ENCODE data around the gene PDF.
A peak's percentile ranks its signal among the peaks of the same experiment; 100 is the strongest.

The PDF gene

DNA sequence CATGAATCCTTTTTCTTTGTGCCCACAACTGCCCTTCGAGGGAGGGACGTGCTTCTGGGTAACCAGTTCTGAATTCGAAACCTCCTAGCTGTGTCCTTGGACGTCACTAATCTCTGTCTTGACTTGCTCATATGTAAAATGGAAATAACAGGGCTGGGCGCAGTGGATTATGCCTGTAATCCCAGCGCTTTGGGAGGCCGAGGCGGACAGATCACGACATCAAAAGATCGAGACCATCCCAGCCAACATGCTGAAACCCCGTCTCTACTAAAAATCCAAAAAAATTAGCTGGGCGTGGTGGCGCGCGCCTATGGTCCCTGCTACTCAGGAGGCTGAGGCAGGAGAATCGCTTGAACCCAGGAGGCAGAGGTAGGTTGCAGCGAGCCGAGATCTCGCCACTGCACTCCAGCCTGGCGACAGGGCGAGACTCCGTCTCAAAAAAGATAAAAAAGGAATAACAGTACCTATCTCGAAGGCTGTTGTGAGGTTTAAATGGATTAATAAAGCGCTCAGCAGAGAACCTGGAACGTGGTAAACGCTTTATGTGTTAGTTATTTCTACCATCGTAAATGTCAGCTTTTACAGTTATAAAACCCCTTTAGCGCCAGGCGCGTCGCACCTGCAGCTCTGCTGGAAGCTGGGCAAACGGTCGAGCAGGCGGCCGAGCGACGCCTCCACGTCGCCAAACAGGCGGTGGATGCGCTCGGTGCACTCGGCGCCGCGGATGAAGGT lies 8.3 kb upstream of the PDF start:
- DNase-seq: no peak

DNA sequence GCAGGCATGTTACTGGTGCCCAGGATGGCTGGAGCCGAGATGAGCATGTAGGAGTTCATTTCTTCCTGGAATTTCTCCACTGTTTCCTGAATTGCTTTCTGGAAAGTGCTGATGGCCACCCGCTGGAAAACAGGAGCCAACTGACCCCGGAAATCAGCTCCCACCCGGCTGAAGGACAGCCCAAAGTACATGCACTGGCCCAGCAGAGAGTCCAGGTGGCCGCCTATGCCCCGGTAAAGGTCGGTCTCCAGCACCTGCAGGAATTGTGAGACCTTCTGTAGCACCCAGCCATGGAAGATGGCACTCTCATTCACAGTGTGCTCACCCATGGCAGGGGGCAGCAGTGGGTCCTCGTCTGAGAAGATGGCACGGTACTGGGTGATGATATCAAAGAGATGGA lies 4.3 kb upstream of the PDF start:
- no peak for DNase-seq

GRCh38 chr16:69329369-69330285 lies 761 bp downstream of the PDF start:
- no peak for DNase-seq

GRCh38 chr16:69328854-69329316 lies 1.5 kb downstream of the PDF start:
- DNase-seq: no peak

- no peak for DNase-seq
These were observed 2.6 kb downstream of the PDF start for GRCh38 chr16:69327585-69328310.

DNA sequence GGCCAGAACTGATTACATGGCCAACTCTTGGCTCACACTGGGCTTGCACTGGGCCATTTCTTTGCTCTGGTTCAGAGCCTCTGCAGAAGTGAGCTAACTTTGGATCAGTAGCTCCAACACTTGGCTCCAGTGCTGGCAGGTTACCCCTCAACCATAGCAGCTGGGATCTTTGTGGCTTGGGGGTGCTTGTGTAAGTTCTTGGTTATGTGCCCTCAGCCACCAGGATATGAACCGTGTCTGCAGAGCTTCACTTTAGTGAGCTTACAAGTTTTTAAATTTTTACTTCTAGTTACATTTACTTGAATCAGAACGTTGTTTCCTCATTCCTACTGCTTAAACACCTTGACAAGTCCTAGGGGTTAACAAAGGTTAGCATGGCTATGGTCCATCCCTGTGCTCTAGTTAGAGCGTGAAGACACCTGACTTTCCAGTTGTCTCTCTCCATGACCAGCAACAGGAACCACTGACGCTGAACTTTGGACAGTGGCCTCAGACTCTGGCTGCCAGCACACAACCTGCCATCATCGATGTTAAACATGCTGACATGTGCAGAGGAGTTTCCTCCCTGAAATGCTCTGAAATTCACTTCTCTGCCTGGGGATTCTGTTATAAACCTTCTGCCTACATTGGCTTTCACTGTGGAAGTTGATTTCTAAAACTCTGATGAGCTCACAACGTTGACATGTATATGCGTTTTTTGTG lies 4.1 kb downstream of the PDF start:
- peak; percentile 28 for DNase-seq

DNA sequence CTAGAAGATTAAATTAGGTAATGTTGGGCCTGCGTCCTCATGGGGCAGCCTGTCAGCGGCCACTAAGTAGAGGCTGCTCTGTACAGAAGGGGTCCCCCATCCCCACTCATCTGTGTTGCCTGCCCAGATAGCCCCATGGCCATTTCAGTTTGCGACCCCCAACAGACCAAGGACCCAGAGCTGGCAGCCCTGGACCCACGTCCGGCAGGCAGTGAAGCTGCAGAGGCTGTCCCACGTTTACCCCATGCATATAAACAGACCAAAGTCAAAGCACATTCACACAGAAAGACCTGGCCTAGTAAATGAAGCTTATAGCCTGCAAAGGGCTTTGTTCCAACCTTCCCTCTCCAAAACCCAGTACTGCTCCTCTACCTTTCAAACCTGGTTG lies 4.6 kb downstream of the PDF start:
- DNase-seq: no peak

GRCh38 chr16:69324585-69325253 lies 5.7 kb downstream of the PDF start:
- DNase-seq: no peak

DNA sequence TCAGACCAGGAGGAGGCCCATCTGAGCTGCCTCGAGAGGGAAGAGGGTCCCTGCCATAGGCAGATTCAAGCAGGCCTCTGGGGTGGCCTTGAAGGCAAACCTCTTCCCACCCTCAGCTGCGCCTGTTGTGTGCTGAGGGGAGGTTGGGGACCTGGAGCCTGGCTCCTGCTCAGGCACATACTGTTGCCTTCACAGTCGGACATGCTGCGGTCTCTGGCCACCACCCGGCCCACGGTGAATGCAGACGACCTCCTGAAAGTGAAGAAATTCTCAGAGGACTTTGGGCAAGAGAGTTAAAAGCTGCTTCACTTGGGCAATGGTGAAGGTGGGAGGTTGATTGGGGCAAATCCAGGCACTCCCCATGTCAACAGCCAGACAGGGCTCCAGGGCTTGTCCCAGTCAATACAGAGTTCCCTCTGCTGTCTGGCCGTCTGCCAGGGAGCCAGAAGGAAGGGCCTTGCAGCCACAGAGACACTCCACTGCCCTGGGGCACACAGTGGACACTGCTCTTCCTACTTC lies 6.3 kb downstream of the PDF start:
- no peak for DNase-seq

DNA sequence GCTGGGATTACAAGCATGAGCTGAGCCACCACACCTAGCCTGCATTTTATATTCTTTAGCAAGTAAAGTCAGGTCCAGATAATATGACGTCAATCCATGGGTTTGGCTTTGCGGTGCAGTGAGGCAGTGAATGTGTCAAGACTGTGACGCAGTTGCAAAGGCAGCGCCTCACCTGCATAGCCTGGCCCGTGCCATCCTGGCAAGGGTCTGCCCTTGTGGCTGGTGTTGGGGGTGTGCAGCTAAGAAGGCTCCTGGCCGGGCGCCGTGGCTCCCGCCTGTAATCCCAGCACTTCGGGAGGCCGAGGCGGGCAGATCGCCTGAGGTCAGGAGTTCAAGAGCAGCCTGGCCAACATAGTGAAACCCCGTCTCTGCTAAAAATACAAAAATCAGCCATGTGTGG lies 7.0 kb downstream of the PDF start:
- DNase-seq: no peak

- no peak for DNase-seq
These were observed 8.0 kb downstream of the PDF start for GRCh38 chr16:69322343-69322742.

DNA sequence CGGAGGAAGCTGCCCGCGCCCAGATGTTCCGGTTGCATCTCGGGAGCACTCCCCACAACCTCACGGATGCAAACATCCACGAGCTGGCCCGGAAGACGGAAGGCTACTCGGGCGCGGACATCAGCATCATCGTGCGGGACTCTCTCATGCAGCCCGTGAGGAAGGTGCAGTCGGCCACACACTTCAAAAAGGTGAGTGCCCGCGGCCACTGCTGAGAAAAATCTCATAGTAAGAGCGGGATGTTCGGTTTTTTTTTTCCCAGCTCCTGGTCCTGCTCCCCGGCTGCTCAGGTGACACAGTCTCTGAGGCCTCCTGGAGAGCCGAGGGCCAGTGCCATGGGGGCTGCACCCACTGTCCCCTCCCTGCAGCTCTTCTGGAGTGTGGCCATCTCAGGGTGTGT lies 9.3 kb downstream of the PDF start:
- no peak for DNase-seq

DNA sequence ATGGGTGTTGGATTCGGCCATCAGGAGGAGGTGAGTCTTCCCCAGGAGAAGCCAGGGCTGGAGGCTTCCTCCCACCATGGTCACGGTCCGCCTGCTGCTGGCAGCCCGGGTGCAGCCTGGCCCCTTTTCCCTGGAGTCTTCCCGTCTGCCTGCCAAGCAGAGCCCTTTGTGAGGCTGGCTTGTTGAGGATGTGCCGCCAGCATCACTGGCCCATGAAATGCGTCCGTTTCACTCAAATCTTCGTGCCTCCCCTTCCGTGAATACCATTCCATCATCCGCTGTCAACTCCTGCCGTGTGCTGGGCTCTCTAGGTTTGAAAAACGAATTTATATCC lies 9.7 kb downstream of the PDF start:
- DNase-seq: no peak

DNA sequence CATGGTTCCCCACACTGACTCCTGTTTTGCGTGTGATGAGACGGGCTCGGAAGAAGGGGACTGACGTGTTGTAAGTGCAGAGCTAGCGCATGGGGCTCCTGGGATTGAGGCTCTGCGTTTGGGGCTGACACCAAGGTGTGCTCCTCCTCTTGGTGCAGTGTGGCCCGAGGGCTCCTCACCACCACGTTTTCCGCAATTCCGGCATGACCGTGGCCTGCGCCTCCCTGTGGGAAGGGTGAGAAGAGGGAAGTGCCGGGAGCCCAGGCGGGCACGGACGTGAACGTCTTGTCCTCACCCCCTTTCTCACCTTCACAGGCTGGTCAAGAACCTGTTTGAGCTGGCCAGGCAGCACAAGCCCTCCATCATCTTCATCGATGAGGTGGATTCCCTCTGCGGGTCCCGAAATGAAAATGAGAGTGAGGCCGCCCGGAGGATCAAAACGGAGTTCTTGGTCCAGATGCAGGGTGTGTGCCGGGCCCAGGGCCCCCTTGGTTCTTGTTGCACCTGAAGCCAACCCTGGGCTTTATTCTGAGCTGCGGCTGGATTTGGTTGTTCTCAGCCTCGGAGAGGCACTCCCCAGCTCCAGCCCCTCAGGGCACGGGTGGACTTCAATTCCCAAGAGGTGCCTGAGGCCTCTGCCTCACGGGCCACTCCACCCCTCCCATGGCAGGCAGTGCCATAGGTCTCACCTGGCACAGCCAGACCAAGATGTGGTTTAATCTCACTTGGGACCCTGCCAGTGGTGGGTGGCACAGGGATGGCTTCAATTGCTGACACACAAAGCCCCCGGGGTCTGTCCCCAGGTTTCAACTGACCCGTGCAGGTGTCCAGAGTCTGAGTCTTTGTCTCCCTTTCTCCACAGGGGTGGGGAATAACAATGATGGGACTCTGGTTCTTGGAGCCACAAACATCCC lies 10.3 kb downstream of the PDF start:
- DNase-seq: no peak

GRCh38 chr16:69319381-69319780 lies 11.0 kb downstream of the PDF start:
- DNase-seq: no peak

DNA sequence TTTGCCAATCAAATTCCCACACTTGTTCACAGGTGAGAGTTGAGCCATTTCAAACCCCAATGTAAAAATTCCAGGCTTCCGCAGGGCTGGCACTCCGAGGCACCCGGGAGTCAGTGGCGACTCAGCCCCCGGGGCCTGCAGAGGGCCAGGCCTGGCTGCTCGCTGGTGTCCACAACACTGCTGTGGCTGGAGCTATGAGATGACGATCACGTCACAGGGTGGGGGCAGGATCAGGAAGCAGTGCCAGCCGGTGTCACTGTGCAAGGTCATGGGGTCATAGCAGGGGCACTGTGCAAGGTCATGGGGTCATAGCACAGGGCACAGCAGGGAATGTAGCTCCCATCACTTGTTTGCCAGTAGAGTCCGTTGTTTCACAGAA lies 11.5 kb downstream of the PDF start:
- DNase-seq: no peak

DNA sequence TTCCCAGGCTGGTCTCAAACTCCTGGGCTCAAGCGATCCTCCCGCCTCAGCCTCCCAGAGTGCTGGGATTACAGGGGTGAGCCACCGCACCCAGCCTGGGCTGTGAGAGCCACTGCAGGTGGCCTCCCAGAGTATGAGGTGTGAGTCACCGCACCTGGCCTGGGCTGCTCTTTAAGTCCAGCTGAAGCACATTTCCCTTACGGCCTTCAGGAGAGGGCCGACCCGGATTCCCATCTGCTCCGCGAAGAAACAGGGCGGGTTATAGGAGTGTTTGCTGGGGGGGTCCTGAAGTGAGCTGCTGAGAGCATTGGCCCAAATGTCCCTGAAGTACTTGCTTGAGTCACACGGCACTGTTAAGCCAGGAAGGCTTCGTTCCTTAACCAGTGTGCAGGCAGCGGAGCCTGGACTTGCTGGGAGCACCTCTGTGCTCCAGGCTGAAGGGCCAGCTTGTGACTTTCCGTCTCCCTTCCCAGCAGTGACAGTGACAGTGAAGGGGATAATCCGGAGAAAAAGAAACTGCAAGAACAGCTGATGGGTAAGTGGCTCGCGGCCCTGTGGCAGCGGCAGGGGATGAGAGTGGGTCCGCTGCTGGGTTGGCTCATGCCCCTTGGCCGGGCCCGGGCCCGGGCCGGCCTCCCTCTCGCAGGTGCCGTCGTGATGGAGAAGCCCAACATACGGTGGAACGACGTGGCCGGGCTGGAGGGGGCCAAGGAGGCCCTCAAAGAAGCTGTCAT lies 12.0 kb downstream of the PDF start:
- DNase-seq: no peak

GRCh38 chr16:69316595-69317034 lies 13.8 kb downstream of the PDF start:
- DNase-seq: no peak

- no peak for DNase-seq
These were observed 14.7 kb downstream of the PDF start for GRCh38 chr16:69315486-69316311.
